Bronchial epithelial cell (primary cell): ENCODE data around the gene RXYLT1. TPM values are rescaled to one million over a fixed set of nuclear protein-coding genes. Genes with fewer than 3 reads are reported as not detected.
"Not testable (repeated sequence)": the region's sequence is repeated elsewhere in the genome, so short reads cannot be mapped to it uniquely, and the experiment has no call there.

Experiments
- DNase-seq: peaks from one replicate; pipeline ENCODE4 v3.0.0-alpha.2; 2010; ENCODE audit warnings: low read depth
- FAIRE-seq: peaks from 2 replicates; lab custom pipeline; 2011; peaks lifted over from hg19 to GRCh38; lab: Jason Lieb, UNC
- H3K27me3 ChIP-seq: 2 replicates; pipeline ENCODE4 v1.5.1; 2011; ENCODE audit warnings: low read length; ENCODE audit not compliant: control insufficient read depth, insufficient read depth
- H3K36me3 ChIP-seq: 2 replicates; pipeline ENCODE4 v1.5.1; 2011; ENCODE audit warnings: low read length; ENCODE audit not compliant: control insufficient read depth, insufficient read depth
- H3K4me3 ChIP-seq: 2 replicates; pipeline ENCODE4 v1.5.1; 2011; ENCODE audit warnings: mild to moderate bottlenecking, low read depth, low read length, control low read depth
- total RNA-seq: library from RNA; depleted of rRNA; stranded (reverse); fragments of >200 nt; gene quantifications from 2 replicates; pipeline ENCODE4 v1.2.1, GENCODE V29; 2014
- TF ChIP-seq, protein P1 (sequence below): IDR thresholded peaks from 2 replicates; pipeline ENCODE4 v1.5.1; 2011; ENCODE audit warnings: mild to moderate bottlenecking, moderate library complexity, low read length, control low read depth, inconsistent platforms; ENCODE audit not compliant: insufficient read depth, severe bottlenecking

Gene RXYLT1, protein sequence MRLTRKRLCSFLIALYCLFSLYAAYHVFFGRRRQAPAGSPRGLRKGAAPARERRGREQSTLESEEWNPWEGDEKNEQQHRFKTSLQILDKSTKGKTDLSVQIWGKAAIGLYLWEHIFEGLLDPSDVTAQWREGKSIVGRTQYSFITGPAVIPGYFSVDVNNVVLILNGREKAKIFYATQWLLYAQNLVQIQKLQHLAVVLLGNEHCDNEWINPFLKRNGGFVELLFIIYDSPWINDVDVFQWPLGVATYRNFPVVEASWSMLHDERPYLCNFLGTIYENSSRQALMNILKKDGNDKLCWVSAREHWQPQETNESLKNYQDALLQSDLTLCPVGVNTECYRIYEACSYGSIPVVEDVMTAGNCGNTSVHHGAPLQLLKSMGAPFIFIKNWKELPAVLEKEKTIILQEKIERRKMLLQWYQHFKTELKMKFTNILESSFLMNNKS
- total RNA-seq: 11.4 and 18.7 TPM in 2 replicates

DNA sequence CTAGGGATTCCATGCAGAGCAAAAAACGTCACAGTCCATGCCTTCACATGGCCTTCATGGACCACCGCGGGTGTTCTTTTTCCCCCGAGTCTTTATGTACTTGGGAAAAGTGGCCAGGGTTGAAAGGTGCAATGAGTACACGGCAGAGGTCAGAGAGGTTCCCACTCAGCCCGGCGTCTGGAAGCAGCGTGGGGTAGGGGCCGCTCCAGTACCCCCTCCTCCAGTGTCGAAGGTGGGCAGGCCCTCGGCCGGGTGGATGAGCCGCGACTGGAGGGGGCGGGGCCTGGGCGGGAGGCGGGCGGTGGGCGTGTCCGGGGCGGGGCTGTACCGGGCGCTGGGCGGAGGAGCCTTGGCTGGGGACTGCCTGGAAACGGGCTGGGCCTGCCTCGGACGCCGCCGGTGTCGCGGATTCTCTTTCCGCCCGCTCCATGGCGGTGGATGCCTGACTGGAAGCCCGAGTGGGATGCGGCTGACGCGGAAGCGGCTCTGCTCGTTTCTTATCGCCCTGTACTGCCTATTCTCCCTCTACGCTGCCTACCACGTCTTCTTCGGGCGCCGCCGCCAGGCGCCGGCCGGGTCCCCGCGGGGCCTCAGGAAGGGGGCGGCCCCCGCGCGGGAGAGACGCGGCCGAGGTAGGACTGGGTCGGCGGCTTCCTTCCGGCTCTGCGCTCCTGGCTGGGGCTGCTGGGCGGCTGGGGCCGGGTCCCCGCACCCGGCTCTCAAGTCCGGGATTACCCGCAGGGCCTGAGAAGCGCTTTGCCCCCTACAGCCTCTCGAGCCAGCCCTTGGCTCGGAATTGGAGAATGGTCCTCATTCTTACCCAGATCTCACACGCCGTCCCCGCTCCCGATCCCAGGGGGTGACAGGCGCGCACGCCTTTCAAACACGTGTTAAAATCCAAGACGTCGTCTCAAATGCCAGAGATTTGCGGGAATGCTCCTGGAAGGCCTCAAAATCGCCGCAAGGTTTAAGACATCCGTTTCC is at the start of gene RXYLT1:
TSS of gene RXYLT1 (plus strand) at position 412 of the 984 bp plus-strand sequence. CDS start at position 464, 52 bp downstream.
- DNase-seq (peak; percentile 49), FAIRE-seq (no peak)
- Histone ChIP-seq H3K36me3 (no peaks in the 10 kb centered on the region), H3K27me3 (no peaks in the 10 kb centered on the region), H3K4me3 (peak within 1 kb of the TSS; percentile 80)
- TF ChIP-seq, protein P1, sequence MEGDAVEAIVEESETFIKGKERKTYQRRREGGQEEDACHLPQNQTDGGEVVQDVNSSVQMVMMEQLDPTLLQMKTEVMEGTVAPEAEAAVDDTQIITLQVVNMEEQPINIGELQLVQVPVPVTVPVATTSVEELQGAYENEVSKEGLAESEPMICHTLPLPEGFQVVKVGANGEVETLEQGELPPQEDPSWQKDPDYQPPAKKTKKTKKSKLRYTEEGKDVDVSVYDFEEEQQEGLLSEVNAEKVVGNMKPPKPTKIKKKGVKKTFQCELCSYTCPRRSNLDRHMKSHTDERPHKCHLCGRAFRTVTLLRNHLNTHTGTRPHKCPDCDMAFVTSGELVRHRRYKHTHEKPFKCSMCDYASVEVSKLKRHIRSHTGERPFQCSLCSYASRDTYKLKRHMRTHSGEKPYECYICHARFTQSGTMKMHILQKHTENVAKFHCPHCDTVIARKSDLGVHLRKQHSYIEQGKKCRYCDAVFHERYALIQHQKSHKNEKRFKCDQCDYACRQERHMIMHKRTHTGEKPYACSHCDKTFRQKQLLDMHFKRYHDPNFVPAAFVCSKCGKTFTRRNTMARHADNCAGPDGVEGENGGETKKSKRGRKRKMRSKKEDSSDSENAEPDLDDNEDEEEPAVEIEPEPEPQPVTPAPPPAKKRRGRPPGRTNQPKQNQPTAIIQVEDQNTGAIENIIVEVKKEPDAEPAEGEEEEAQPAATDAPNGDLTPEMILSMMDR: no peak

DNA sequence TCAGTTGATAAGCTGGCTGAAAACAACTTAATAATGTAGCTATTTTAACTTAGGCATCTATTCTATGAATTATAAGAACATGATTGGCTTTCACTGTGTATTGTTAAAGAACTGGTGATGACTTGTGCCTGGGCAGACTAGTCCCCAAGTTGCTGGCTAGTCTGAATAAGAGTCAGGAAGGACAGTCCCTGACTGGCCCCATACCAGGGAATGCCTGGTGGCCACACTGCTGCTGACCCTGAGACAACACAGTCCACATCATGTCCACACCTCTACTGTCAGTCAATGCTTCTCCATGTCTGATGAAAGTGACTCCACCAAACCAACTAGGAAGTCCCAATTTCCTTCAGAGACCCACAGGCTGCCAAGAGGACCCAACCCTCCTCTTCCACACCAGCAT is 46.9 kb upstream of the RXYLT1 start:
- peak; percentile 93 for FAIRE-seq
- not testable (repeated sequence) for H3K27me3 ChIP-seq, DNase-seq, H3K36me3 ChIP-seq, H3K4me3 ChIP-seq

DNA sequence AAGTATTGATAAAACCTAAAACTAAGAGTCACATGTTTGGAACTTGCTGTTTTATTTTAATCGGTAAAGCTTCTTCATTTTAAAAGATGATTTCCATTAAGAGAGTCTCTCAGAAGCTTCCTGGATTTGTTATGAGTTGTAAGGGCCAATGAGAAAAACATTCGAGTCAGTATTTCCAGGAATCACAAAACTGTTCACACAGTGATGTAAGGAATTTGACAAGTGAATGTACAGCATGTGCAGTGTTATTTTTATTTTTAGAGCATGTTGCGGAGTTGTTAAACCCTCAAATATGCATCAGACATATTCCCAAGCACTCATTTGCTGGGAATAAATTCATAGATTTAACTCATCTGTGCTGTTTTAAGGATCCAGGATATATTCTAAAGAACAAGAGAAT is 46.1 kb upstream of the RXYLT1 start:
- H3K27me3 ChIP-seq, FAIRE-seq, DNase-seq, H3K4me3 ChIP-seq, H3K36me3 ChIP-seq: not testable (repeated sequence)

DNA sequence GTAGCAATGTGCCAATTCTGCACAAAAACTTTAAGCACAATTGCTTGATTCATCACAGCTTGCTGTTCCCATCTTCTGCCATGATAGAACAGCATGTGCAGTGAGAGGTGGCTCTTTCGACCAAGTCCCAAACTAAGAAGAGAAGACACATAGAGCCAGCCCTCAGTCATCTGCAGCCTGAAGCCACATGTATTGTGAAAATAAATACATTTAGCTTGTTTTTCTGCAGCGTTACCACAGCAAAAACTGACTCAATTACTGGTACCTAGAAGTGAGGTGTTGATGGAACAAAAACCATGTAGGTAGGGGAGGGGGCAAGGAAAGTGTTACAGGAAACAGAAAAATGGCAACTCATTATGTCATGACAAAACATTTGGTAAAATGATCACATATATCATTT is 39.2 kb upstream of the RXYLT1 start:
- DNase-seq, H3K4me3 ChIP-seq, H3K27me3 ChIP-seq, FAIRE-seq, H3K36me3 ChIP-seq: not testable (repeated sequence)

DNA sequence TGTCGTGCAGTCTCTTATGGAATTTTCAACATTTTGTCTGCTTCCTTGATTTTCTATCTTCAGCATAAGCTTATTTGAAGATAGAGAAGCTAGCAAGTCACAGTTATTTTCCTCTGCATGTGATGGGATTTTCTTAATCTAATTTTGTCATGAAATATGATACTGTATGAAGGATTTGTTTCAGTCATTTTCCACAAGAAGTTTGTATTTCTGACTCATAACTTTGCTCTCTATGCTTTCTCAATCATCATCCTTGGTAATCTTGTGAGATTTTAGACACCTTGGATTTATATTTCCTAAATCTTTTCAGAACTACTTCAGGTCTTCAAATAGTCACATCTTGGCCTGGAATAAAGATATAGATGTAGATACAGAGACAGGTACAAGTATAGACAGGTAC is 38.3 kb upstream of the RXYLT1 start:
- not testable (repeated sequence) for H3K27me3 ChIP-seq, FAIRE-seq, H3K36me3 ChIP-seq

DNA sequence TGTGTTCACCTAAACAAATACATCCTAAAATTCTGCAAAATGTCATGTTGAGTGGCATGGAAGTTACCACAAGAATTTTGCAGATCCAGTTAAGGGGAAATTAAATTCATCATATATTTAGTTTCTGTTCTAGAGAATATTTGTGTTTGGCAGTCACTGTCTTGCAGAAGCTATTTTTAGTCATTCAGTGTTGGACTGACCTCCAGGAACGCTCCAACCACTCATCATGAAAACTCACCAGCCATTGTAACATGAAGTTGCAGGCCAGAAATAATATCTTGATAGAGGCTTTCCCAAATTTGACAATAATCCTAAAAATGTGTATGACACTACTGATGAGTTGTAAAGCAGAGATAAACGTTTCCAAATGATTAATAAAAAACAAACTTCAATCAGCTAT is 35.6 kb upstream of the RXYLT1 start:
- not testable (repeated sequence) for H3K4me3 ChIP-seq

More for the DNA sequence above, 38.3 kb upstream of the RXYLT1 start:
- not testable (repeated sequence) for H3K4me3 ChIP-seq
- peak; percentile 3 for DNase-seq

DNA sequence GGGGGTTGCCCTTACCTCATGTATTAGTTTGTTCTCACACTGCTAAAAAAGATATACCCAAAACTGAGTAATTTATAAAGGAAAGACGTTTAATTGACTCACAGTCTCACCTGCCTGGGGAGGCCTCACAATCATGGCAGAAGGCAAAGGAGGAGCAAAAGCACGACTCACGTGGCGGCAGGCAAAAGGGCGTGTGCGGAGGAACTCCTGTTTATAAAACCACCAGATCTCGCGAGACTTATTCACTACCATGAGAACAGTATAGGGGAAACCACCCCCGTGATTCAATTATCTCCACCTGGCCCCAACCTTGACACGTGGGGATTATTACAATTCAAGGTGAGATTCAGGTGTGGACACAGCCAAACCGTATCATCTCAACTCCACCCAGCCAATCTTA is 33.2 kb upstream of the RXYLT1 start:
- H3K36me3 ChIP-seq, DNase-seq, FAIRE-seq, H3K4me3 ChIP-seq, H3K27me3 ChIP-seq: not testable (repeated sequence)

More for the DNA sequence above, 35.6 kb upstream of the RXYLT1 start:
- not testable (repeated sequence) for H3K36me3 ChIP-seq, H3K27me3 ChIP-seq, DNase-seq, FAIRE-seq

DNA sequence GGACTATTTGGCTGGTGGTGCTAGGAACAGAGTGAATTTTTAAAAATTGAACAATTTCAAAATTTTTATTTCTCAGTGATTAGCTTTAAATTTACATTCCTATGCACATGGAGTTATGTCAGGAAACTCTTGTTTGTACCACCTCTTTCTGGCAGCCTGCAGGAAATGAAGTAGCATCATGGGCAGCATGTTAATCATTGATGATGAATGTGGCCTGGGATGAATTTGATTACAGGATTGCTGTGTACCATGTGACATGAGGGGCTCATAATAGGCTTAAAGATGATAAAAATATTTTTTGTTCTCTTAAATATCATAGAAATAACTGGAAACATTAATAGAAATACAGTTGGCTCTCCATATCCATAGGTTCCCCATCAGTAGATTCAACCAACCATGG is 32.6 kb upstream of the RXYLT1 start:
- not testable (repeated sequence) for DNase-seq, H3K27me3 ChIP-seq, H3K4me3 ChIP-seq, FAIRE-seq, H3K36me3 ChIP-seq

DNA sequence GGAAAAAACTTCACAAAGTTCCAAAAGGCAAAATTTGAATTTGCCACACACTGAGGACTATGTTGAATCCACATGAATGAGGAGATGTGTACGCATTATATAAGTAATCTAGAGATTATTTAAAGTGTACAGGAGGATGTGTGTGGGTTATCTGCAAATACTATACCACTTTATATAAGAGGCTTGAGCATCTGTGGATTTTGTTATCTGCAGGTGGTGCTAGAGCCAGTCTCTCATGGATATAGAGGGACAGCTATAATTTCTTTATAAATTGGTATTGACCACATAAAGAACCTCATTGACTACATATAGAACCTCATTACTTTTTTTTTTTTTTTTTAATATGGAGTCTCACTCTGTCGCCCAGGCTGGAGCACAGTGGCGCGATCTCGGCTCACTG is 32.2 kb upstream of the RXYLT1 start:
- no peak for FAIRE-seq
- TF ChIP-seq, protein P1: no peak
- DNase-seq: no peak

More for the DNA sequence above, 32.2 kb upstream of the RXYLT1 start:
- no peak overlapping the region for H3K4me3 ChIP-seq
- no peaks in the 10 kb centered on the region for H3K36me3 ChIP-seq
- no peaks in the 10 kb centered on the region for H3K27me3 ChIP-seq
